NCI-H526 treated with DMSO at 0.1 percent for 48 hours (cell line): ENCODE results near the gene YIPF3.

ENCODE experiments used
- DNase-seq: peaks from one replicate; lab custom pipeline; 2025; lab: John Stamatoyannopoulos, UW

YIPF3 gene

GRCh38 chr6:43464337-43464736 lies 52.4 kb downstream of the YIPF3 start:
- no peak for DNase-seq

GRCh38 chr6:43461936-43462335 lies 54.8 kb downstream of the YIPF3 start:
- no peak for DNase-seq
